HG02642 (cell line): ENCODE results near the gene SCO2.

Experiments used
- ATAC-seq: cut with Tn5 transposase; IDR thresholded peaks from one replicate; pipeline ENCODE4 v1.9.1; 2021; ENCODE audit warnings: mild to moderate bottlenecking; ENCODE audit not compliant: unreplicated experiment, poor library complexity

SCO2 gene

DNA sequence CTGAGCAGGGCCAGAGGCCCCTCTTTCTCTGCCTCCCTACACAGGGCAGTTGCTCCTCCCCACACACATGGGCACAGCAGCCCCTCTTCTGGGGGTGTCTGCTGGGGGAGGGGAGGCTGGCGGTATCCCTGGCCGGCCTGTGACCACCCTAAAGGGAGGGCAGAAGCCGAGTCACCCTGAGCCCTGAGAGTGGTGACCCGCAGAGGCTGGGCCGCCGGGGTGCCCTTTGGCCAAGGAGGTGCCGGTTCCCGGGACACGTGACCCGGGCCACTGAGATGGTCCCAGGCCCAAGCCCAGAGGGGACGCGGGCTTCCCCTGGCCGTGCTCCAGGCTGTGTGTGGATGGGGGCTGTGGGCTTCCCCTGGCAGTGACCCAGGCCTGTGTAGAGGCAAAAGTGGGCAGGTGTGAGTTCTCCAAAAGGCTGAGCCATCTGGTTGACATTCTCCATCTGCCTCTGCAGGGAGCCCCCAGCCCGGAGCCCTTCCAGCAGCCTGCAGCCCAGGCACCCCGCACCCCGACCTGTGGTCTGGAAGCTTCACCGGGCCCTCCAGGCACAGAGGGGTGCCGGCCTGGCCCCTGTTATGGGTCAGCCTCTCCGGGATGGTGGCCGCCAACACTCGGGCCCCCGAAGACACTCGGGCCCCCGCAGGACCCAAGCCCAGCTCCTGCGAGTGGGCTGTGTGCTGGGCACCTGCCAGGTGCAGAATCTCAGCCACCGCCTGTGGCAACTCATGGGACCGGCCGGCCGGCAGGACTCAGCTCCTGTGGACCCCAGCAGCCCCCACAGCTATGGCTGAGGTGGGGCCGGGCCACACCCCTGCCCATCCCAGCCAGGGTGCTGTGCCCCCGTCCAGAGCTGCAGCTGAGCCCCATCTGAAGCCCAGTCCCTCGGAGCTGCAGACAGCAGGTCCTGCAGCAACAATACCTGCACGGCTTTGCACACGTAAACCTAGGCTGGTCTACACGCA lies 43.0 kb downstream of the SCO2 start:
- no peak for ATAC-seq

DNA sequence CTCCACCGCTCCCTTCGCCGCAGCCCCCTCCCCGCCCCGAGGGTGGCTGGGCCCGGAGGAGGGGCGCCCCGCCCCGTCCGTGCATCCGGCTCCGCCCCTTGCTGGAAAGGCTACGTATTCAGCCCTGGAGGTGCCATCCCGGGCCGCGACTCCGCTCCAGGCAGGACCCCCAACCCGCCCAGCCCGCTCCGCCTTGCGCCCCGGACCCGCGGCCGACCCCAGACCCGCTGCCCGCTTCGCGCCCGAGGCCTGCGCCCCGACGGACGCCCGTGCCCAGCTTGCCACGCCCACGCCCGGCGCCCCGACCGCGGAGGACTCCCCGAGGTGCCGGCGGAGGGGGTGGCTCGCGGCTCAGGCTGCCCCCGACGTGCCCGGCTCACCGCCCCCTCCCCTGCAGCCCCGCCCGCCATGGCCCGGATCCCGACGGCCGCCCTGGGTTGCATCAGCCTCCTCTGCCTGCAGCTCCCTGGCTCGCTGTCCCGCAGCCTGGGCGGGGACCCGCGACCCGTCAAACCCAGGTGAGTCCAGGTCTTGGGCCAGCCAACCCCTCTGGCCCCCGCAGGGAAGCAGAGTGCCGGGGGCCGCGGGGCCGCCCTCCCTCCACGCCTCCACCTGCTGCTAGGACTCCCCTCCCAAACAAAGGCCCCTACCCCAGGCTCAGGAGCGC lies 43.8 kb downstream of the SCO2 start, which contains the start of gene ADM2:
Gene ADM2, plus strand, starts transcription at position 104 of the 667 bp plus-strand sequence. Its CDS starts 305 bp downstream, at position 409.
- ATAC-seq: no peak

DNA sequence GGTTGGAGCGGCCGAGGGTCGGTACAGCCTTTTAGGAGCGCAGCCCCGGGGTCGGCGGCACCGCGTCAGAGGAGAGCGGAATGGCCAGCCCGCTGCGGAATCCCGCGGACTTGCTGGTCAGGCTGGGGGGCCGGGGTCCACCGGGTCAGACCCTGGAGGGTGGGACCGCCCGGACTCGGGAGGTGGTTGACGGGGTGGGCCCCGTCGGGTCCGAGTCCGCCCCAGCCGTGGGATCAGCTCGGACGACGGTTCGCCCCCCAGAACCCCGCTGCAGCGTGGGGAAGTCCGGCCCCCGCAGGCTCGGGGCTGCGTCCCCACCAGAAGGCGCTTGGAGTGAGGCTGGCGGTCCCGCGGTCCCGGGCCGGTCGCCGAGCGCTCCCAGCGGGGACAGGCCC lies 44.4 kb downstream of the SCO2 start:
- ATAC-seq: no peak

DNA sequence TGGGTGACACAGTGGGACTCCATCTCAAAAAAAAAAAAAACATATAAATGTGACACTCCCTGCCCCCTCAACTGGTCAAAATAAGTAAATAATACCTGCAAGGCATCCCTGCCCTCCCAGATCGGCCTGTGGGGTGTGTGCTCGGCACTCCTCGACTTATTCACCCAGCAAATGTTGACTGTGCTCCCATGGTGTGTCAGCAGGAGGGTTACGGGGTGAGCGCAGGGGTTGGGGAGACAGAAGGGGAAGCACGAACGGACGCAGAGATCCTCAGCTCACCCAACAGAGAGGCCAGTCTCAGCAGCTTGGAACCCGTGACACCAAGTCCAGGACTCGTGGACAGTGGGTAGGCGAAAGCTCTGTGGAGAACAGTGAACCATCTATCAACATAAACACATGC lies 45.7 kb downstream of the SCO2 start:
- ATAC-seq: no peak

DNA sequence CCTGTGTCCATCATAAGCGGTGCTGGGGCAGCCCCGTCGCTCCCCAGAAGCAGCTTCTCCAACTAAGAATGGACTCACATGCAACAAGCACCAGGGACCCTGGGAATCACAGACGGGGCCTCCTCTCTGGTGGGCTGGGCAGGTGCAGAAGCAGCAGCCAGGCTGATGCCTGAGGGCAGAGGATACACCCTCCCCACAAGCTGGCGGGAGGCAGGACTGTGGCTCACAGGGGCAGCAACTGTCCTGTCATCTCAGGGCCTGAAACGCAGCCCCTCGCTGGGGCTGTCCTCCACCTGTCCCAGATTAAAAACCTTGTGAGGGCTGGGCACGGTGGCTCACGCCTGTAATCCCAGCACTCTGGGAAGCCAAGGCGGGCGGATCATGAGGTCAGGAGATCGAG lies 47.5 kb downstream of the SCO2 start:
- no peak for ATAC-seq

DNA sequence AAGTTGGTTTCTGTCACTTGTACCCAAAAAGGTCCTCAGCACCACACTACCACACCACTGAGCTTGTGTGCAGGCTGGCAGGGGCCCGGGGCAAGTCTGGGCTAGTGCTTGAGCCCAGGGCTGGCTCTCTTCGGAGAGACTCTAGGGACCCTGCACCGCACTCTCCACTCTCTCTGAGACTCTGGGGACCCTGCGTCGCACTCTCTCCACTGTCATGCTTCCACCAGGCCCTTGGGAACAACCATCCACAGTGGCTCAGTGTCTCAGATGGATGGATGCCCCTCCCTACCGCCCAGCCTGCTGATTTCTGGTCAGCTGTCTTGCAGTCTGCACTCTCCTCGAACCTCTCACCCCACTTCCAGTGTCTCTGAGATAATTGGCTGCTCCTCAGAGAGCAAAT lies 48.5 kb downstream of the SCO2 start:
- ATAC-seq: no peak

DNA sequence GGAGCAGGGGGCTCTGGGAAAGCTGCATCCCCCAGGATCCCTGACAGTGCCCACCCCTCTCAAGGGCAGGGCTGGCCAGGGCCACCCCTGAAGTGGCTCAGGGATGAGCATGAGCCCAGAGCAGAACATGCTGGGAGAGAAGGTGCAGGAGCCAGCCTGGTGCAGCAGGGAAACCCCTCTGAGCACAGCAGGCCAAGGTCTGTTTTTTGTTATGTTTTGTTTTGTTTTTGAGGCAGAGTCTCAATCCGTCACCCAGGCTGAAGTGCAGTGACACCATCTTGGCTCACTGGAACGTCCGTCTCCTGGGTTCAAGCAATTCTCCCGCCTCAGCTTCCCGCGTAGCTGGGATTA lies 49.8 kb downstream of the SCO2 start:
- no peak for ATAC-seq

DNA sequence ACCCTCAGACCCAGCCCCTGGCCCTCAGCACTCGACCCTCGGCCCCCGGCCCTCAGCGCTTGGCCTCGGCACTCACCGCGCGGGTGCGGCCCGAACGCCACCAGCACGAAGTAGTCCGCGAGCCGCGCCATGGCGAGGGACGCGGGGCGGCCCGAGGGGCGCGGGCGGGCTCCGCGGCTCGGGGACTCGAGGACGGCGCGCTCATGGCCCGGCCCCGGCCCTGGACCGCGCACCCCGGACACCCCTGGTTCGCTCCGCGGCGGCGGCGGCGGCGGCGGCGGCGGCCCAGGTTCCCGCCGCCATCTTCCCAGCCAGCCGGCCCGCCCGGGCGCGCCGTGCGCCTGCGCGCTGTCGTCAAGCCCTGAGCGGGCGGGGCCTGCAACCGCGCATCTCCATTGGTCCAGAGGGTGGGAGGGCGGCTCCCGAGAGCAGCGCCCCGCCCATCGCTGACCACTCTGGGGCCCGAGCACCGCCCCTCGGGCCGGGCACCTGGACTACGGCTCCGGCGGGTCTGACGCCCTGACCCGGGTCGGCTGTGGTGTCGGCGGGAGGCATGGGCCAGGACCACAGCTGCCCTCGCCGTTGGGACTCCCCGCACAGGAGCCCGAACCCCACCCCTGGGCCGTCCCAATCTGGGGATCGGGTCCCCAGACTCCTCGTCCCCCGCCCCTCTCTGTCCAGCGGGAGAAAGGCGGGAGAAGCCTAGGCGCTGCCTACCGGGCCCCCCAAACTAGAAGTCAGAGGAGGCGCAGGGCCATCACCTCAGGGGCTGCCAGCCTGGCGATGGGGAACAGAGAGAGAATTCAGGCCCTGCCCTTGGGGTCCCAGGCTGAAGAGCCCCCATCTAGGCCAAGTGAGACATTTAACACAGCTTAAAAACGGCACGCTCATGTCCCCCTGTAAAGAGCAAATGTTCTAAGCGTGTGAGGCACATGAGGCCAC lies 50.4 kb downstream of the SCO2 start, which contains the start of gene SBF1:
Gene SBF1, minus strand, starts transcription at position 326 of the 942 bp plus-strand sequence. Its CDS starts 195 bp downstream, at position 131.
- peak; percentile 80 for ATAC-seq

DNA sequence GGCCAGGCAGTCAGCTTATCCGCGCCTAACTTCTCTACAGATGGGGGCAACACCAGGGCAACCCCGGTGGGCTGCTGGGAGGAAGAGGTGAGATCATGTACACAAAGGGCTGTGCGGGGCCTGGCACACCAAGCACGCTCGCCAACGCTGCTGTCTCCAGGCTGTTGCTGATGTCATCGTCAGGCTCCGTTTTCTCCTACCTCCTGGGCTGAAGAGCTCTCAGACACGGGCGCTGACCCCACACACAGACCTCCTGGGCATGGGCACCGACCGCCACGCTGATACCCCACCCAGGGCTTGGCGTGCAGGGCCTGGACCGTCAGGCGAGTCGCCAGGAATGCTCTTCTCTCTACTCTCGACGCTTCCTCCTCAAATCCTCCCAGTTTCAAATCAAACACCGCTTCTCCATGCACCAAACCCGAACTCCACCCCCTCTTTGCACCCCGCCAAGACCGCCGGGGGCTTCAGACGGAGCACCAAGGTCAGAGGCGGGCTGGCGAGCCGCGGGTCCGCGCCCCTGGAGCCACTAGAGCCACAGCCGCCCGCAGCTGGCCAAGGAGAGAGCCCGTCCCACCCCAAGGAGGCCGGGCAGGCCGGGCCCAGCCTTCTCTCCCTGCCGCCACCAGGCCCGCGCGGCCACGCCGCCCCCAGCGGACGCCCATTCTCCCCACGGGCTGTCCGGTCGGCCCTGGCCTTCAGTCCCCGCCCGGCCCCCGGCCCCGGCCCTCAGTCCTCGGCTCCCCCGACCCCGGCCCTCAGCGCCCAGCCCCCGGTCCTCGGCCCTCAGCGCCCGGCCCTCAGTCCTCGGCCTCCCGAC lies 51.3 kb downstream of the SCO2 start:
- ATAC-seq: no peak
